MV-4-11 (cell line): ENCODE data around the gene CRYGC.
"Not testable (repeated sequence)": the region's sequence is repeated elsewhere in the genome, so short reads cannot be mapped to it uniquely, and the experiment has no call there.

Source experiments
- DNase-seq: peaks from one replicate; lab custom pipeline; 2025; lab: John Stamatoyannopoulos, UW

Gene CRYGC

GRCh38 chr2:208129744-208130711 lies at the start of gene CRYGC:
TSS of gene CRYGC (minus strand) at chr2:208129828. CDS start at chr2:208129792, 36 bp downstream.
- DNase-seq = no peak

GRCh38 chr2:208179028-208179609 lies 49.5 kb upstream of the CRYGC start:
- no peak for DNase-seq

- no peak for DNase-seq
Observed at GRCh38 chr2:208175840-208176153, 46.2 kb upstream of the CRYGC start.

GRCh38 chr2:208175069-208175839 lies 45.6 kb upstream of the CRYGC start:
- peak; percentile 79 for DNase-seq

GRCh38 chr2:208174144-208174543 lies 44.5 kb upstream of the CRYGC start:
- DNase-seq = no peak

GRCh38 chr2:208172125-208172524 lies 42.5 kb upstream of the CRYGC start:
- DNase-seq = peak; percentile 86

GRCh38 chr2:208164951-208165755 lies 35.5 kb upstream of the CRYGC start:
- no peak for DNase-seq

- no peak for DNase-seq
Observed at GRCh38 chr2:208163489-208163888, 33.9 kb upstream of the CRYGC start, which contains the start of gene CRYGA. TSS of gene CRYGA (minus strand) at chr2:208163589. CDS start at chr2:208163556, 33 bp downstream.

GRCh38 chr2:208156439-208156838 lies 26.8 kb upstream of the CRYGC start:
- DNase-seq = no peak

- DNase-seq = no peak
Observed at GRCh38 chr2:208153156-208153555, 23.5 kb upstream of the CRYGC start.

GRCh38 chr2:208150956-208151355 lies 21.3 kb upstream of the CRYGC start:
- peak; percentile 79 for DNase-seq

GRCh38 chr2:208150094-208150493 lies 20.5 kb upstream of the CRYGC start:
- DNase-seq = no peak

- no peak for DNase-seq
Observed at GRCh38 chr2:208148803-208149202, 19.2 kb upstream of the CRYGC start.

GRCh38 chr2:208147759-208148158 lies 18.1 kb upstream of the CRYGC start:
- no peak for DNase-seq

GRCh38 chr2:208147008-208147407 lies 17.4 kb upstream of the CRYGC start:
- no peak for DNase-seq

GRCh38 chr2:208146006-208146405 lies 16.4 kb upstream of the CRYGC start, which contains the start of gene CRYGB:
TSS of gene CRYGB (minus strand) at chr2:208146158. CDS start at chr2:208146120, 38 bp downstream.
- DNase-seq = no peak

- no peak for DNase-seq
Observed at GRCh38 chr2:208142925-208143799, 13.5 kb upstream of the CRYGC start.

- DNase-seq = no peak
Observed at GRCh38 chr2:208142240-208142924, 12.8 kb upstream of the CRYGC start.

GRCh38 chr2:208139447-208139846 lies 9.8 kb upstream of the CRYGC start:
- DNase-seq = peak; percentile 21

- DNase-seq = not testable (repeated sequence)
Observed at GRCh38 chr2:208138334-208138733, 8.7 kb upstream of the CRYGC start.
